Measurements from ENCODE around the gene EMP2. TPM values are rescaled to one million over a fixed set of nuclear protein-coding genes. Genes with fewer than 3 reads are reported as not detected.

The EMP2 gene
- polyA plus RNA-seq, 1 donor from 2014 or later, result 0.14 TPM

DNA sequence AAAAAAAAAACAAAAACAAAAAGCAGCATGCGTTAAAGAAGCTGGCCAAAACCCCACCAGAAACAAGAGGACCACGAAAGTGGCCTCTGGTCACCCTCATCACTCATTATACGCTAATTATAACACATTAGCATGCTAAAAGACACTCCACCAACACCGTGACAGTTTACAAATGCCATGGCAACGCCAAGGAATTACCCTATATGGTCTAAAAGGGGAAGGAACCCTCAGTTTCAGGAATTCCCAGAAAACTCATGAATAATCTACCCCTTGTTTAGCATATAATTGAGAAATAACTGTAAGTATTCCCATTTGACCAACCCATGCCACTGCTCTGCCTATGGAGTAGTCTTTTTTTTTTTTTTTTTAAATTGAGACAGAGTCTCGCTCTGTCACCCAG is 77.6 kb downstream of the EMP2 start:
- no peak overlapping the region for H2AFZ ChIP-seq (ENCODE audit: low read depth, low read length)
- no peak overlapping the region for H3K9ac ChIP-seq (ENCODE audit: low read length)
- H3K9me3 ChIP-seq (ENCODE audit: low read length), result no peaks in the 10 kb centered on the region
- H3K9me2 ChIP-seq (ENCODE audit: insufficient read depth, low read length), result no peaks in the 10 kb centered on the region
- H3K4me2 ChIP-seq (ENCODE audit: low read length), result no peak overlapping the region
- no peaks in the 10 kb centered on the region for H3K79me2 ChIP-seq (replicated peaks; ENCODE audit: insufficient read depth, low read length)
- no peaks in the 10 kb centered on the region for H3F3A ChIP-seq (ENCODE audit: insufficient read depth, low read length, poor library complexity, severe bottlenecking)
- no peak overlapping the region for H3K4me3 ChIP-seq (ENCODE audit: low read length)
- H3K36me3 ChIP-seq (ENCODE audit: insufficient read depth, low read length), result no peaks in the 10 kb centered on the region
- H4K20me1 ChIP-seq (ENCODE audit: insufficient read depth), result no peaks in the 10 kb centered on the region
- no peaks in the 10 kb centered on the region for H3K27me3 ChIP-seq (ENCODE audit: insufficient read depth, low read depth, low read length)
- no peak overlapping the region for H3K27ac ChIP-seq (ENCODE audit: low read length)
- no peak for TF ChIP-seq SMC3 (conservative IDR thresholded peaks at IDR 0.05; ENCODE audit: poor library complexity)

DNA sequence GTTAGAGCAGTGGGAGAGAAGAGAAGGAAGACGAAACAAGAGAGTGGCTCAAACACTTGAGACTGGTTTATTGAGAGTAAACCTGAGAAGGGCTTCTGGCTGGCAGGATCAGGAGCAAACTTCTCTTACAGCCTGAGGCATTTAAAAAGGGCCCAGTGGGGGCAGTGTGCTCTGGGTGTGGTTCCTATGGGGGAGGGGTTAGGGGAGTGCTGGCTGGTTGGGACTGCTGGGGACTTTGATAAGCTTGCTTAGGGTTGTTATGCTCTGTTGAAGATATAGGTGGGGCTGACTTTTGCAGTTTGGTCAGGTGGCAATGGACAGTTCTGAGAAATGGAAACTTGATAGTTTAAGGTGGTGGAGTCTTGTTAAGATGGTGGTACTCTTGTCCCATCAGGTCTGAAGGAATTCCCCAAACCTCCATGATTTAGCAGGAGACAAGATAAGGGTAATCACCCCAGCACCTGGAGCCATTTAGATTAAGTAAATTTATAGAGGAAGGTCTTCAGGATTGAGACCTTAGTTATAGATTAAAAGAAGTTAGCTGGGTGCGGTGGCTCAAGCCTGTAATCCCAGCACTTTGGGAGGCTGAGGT is 79.3 kb downstream of the EMP2 start:
- Histone ChIP-seq H3K79me2 (replicated peaks; ENCODE audit: insufficient read depth, low read length) (no peaks in the 10 kb centered on the region), H3K9me2 (ENCODE audit: insufficient read depth, low read length) (no peaks in the 10 kb centered on the region), H3K27ac (ENCODE audit: low read length) (no peak overlapping the region), H3K9me3 (ENCODE audit: low read length) (no peaks in the 10 kb centered on the region), H3K9ac (ENCODE audit: low read length) (no peak overlapping the region), H4K20me1 (ENCODE audit: insufficient read depth) (no peaks in the 10 kb centered on the region), H3K36me3 (ENCODE audit: insufficient read depth, low read length) (no peaks in the 10 kb centered on the region), H3F3A (ENCODE audit: insufficient read depth, low read length, poor library complexity, severe bottlenecking) (no peaks in the 10 kb centered on the region), H3K27me3 (ENCODE audit: insufficient read depth, low read depth, low read length) (no peaks in the 10 kb centered on the region), H3K4me3 (ENCODE audit: low read length) (no peak overlapping the region), H2AFZ (ENCODE audit: low read depth, low read length) (no peak overlapping the region), H3K4me2 (ENCODE audit: low read length) (no peak overlapping the region)
- TF ChIP-seq EP300 (conservative IDR thresholded peaks at IDR 0.05; ENCODE audit: poor library complexity, severe bottlenecking), result no peak
- TF ChIP-seq SMC3 (conservative IDR thresholded peaks at IDR 0.05; ENCODE audit: poor library complexity), result no peak
- TF ChIP-seq EZH2 (IDR thresholded peaks at IDR 0.05; ENCODE audit: borderline replicate concordance, insufficient read depth, low read length, poor library complexity, severe bottlenecking), result no peak
- TF ChIP-seq TAF1 (IDR thresholded peaks at IDR 0.05; ENCODE audit: low read depth), result no peak
- TF ChIP-seq RAD21 (conservative IDR thresholded peaks at IDR 0.05), result no peak
- no peak for TF ChIP-seq POLR2AphosphoS5 (IDR thresholded peaks at IDR 0.05)
- TF ChIP-seq, protein P1, sequence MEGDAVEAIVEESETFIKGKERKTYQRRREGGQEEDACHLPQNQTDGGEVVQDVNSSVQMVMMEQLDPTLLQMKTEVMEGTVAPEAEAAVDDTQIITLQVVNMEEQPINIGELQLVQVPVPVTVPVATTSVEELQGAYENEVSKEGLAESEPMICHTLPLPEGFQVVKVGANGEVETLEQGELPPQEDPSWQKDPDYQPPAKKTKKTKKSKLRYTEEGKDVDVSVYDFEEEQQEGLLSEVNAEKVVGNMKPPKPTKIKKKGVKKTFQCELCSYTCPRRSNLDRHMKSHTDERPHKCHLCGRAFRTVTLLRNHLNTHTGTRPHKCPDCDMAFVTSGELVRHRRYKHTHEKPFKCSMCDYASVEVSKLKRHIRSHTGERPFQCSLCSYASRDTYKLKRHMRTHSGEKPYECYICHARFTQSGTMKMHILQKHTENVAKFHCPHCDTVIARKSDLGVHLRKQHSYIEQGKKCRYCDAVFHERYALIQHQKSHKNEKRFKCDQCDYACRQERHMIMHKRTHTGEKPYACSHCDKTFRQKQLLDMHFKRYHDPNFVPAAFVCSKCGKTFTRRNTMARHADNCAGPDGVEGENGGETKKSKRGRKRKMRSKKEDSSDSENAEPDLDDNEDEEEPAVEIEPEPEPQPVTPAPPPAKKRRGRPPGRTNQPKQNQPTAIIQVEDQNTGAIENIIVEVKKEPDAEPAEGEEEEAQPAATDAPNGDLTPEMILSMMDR (IDR thresholded peaks at IDR 0.05; ENCODE audit: poor library complexity, severe bottlenecking), result no peak
- TF ChIP-seq, protein P2, sequence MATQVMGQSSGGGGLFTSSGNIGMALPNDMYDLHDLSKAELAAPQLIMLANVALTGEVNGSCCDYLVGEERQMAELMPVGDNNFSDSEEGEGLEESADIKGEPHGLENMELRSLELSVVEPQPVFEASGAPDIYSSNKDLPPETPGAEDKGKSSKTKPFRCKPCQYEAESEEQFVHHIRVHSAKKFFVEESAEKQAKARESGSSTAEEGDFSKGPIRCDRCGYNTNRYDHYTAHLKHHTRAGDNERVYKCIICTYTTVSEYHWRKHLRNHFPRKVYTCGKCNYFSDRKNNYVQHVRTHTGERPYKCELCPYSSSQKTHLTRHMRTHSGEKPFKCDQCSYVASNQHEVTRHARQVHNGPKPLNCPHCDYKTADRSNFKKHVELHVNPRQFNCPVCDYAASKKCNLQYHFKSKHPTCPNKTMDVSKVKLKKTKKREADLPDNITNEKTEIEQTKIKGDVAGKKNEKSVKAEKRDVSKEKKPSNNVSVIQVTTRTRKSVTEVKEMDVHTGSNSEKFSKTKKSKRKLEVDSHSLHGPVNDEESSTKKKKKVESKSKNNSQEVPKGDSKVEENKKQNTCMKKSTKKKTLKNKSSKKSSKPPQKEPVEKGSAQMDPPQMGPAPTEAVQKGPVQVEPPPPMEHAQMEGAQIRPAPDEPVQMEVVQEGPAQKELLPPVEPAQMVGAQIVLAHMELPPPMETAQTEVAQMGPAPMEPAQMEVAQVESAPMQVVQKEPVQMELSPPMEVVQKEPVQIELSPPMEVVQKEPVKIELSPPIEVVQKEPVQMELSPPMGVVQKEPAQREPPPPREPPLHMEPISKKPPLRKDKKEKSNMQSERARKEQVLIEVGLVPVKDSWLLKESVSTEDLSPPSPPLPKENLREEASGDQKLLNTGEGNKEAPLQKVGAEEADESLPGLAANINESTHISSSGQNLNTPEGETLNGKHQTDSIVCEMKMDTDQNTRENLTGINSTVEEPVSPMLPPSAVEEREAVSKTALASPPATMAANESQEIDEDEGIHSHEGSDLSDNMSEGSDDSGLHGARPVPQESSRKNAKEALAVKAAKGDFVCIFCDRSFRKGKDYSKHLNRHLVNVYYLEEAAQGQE (IDR thresholded peaks at IDR 0.05; ENCODE audit: borderline replicate concordance), result no peak
- TF ChIP-seq MXI1 (conservative IDR thresholded peaks at IDR 0.05; ENCODE audit: poor library complexity, severe bottlenecking), result no peak

All from neural cell (in vitro differentiated cells).